Measurements from ENCODE around the gene TMEM72.

Gene TMEM72

DNA sequence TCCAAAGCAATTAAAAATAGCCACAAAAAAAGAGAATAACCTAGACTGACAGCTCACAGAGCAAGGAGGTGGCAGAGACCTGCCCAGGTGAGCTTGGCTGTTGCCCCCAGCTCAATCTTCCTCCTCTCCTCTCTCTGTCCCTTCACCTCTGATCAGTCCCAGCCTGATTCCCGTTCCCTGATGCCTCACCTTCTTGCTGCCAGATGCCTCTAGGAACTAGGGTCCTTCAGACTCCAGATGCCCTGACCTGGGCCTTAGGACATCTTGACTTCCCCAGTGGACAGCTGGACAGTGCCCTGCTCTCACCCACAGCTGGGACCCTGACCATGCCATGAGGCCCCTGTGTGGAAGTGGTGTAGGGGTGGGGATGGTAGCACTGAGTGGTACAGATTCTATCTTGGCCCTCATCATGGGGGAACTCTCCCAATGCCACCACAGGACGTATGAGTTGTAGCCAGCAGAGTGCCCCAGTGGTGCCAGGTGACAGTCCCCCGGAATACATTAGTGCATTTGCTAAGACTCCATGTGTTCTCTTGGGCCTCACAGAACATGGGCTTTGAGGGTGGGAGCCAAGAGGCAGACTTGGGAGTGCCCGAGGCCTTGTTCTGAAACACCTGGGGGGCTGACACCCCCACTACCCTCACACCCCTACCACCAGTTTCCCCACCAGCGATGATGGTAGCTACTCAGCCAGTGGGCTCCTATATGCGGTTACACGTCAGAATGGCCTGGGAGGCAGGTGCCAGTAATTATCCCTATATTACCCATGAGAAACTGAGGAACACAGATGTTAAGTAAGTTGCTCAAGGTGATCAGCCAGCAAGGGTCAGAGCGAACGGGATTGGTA lies 65.4 kb downstream of the TMEM72 start:
- H3K27me3 ChIP-seq (ENCODE audit: insufficient read depth, low read length, poor library complexity, severe bottlenecking) = no peaks in the 10 kb centered on the region
- H2AFZ ChIP-seq (ENCODE audit: low read length) = no peak overlapping the region
- H3K4me1 ChIP-seq (ENCODE audit: insufficient read depth, low read length, poor library complexity, severe bottlenecking) = peaks cover 51% of the 10 kb centered on the region
- H3K9ac ChIP-seq (ENCODE audit: low read depth, low read length, poor library complexity, severe bottlenecking) = no peak overlapping the region
- H3K4me2 ChIP-seq (ENCODE audit: low read depth, low read length, poor library complexity, severe bottlenecking) = peak overlapping the region; percentile 62
- H3K4me3 ChIP-seq (ENCODE audit: low read length, poor library complexity, severe bottlenecking) = no peak overlapping the region
- no peaks in the 10 kb centered on the region for H3K36me3 ChIP-seq (ENCODE audit: insufficient read depth, low read length)
- no peaks in the 10 kb centered on the region for H3K9me3 ChIP-seq (ENCODE audit: insufficient read depth, low read depth, low read length)
- no peaks in the 10 kb centered on the region for H4K20me1 ChIP-seq (ENCODE audit: insufficient read depth, low read length, poor library complexity, severe bottlenecking)
- no peaks in the 10 kb centered on the region for H3K9me2 ChIP-seq (replicated peaks; ENCODE audit: low read depth, low read length)
- no peaks in the 10 kb centered on the region for H3K79me2 ChIP-seq (ENCODE audit: insufficient read depth, low read length)
- TF ChIP-seq EZH2phosphoT487 (IDR thresholded peaks at IDR 0.05; ENCODE audit: borderline replicate concordance) = no peak
- TF ChIP-seq, protein P1, sequence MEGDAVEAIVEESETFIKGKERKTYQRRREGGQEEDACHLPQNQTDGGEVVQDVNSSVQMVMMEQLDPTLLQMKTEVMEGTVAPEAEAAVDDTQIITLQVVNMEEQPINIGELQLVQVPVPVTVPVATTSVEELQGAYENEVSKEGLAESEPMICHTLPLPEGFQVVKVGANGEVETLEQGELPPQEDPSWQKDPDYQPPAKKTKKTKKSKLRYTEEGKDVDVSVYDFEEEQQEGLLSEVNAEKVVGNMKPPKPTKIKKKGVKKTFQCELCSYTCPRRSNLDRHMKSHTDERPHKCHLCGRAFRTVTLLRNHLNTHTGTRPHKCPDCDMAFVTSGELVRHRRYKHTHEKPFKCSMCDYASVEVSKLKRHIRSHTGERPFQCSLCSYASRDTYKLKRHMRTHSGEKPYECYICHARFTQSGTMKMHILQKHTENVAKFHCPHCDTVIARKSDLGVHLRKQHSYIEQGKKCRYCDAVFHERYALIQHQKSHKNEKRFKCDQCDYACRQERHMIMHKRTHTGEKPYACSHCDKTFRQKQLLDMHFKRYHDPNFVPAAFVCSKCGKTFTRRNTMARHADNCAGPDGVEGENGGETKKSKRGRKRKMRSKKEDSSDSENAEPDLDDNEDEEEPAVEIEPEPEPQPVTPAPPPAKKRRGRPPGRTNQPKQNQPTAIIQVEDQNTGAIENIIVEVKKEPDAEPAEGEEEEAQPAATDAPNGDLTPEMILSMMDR (conservative IDR thresholded peaks at IDR 0.05; ENCODE audit: low read length) = no peak
- H3F3A ChIP-seq (ENCODE audit: low read depth) = no peaks in the 10 kb centered on the region

DNA sequence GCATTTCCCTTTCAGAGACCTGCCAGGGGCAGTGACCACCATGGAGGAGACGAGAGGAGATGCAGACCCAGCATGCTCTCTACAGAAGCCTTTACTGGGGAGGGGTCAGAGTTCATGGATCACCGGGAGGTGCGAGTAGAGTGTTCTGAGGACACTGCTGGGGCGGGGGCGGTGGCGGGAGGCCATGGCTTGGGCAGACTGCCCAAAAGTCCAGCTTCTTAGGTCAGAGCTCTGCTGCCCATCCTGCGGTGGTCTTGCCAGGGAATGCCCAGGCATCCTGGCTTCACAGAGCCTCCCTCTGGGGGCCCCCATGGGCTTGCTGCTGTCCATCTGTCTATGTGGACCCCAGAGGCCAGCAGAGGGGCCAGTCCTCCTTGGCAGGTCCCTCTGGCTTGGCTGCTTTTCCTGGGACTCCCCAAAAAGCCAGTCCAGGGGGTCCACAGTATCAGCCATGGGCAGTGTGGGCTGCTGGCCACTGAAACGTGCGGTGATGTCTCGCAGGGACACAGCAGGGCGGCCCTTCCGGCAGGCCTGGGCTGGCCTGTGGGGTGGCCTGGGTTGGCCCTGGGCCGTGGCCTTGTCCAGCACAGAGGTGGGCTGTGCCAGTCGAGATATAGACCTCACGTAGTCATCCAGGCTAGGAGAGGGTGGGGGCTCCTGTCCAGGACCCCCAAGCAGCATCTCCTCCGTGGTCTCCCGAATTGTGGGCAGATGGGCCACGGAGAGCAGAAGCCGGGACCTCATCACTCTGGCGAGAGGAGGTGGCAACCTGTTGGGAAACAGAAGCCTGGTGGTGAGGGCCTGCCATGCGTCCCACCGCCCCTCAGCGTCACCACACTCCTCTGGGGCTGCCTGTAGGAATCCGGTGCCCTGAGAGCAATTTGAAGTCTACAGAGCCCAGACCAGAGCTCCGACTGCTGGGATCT lies 66.4 kb downstream of the TMEM72 start:
- no peaks in the 10 kb centered on the region for H3F3A ChIP-seq (ENCODE audit: low read depth)
- peaks cover 54% of the 10 kb centered on the region for H3K4me1 ChIP-seq (ENCODE audit: insufficient read depth, low read length, poor library complexity, severe bottlenecking)
- no peaks in the 10 kb centered on the region for H3K79me2 ChIP-seq (ENCODE audit: insufficient read depth, low read length)
- H3K9ac ChIP-seq (ENCODE audit: low read depth, low read length, poor library complexity, severe bottlenecking) = peak overlapping the region; percentile 54
- no peaks in the 10 kb centered on the region for H4K20me1 ChIP-seq (ENCODE audit: insufficient read depth, low read length, poor library complexity, severe bottlenecking)
- no peaks in the 10 kb centered on the region for H3K27me3 ChIP-seq (ENCODE audit: insufficient read depth, low read length, poor library complexity, severe bottlenecking)
- peak overlapping the region; percentile 58 for H3K4me2 ChIP-seq (ENCODE audit: low read depth, low read length, poor library complexity, severe bottlenecking)
- no peak for TF ChIP-seq EZH2phosphoT487 (IDR thresholded peaks at IDR 0.05; ENCODE audit: borderline replicate concordance)
- TF ChIP-seq, protein P1 (conservative IDR thresholded peaks at IDR 0.05; ENCODE audit: low read length) = no peak
- H3K36me3 ChIP-seq (ENCODE audit: insufficient read depth, low read length) = no peaks in the 10 kb centered on the region
- H3K9me3 ChIP-seq (ENCODE audit: insufficient read depth, low read depth, low read length) = no peaks in the 10 kb centered on the region
- no peaks in the 10 kb centered on the region for H3K9me2 ChIP-seq (replicated peaks; ENCODE audit: low read depth, low read length)
- no peak overlapping the region for H2AFZ ChIP-seq (ENCODE audit: low read length)
- H3K4me3 ChIP-seq (ENCODE audit: low read length, poor library complexity, severe bottlenecking) = peak overlapping the region; percentile 56

DNA sequence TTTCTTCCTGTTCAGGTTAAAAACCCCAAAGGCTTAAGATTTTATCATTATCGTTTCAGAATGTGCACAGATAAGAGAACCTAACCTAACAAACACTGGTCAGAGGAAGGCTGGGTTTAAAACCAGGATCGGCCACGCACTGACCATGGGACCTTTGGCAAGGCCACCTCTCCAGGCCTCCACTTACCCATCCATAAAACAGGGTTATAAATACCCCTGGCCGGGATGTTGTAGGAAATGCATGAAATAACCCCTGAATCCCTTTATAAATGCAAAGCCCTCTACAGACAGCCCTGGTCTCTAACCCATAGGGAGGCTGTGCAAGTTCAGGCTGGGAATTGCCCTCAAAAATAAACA lies 67.1 kb downstream of the TMEM72 start:
- H3K9me2 ChIP-seq (replicated peaks; ENCODE audit: low read depth, low read length) = no peaks in the 10 kb centered on the region
- H3K4me3 ChIP-seq (ENCODE audit: low read length, poor library complexity, severe bottlenecking) = peak overlapping the region; percentile 56
- peaks cover 54% of the 10 kb centered on the region for H3K4me1 ChIP-seq (ENCODE audit: insufficient read depth, low read length, poor library complexity, severe bottlenecking)
- no peaks in the 10 kb centered on the region for H3K9me3 ChIP-seq (ENCODE audit: insufficient read depth, low read depth, low read length)
- no peak overlapping the region for H2AFZ ChIP-seq (ENCODE audit: low read length)
- no peaks in the 10 kb centered on the region for H3K27me3 ChIP-seq (ENCODE audit: insufficient read depth, low read length, poor library complexity, severe bottlenecking)
- H3K9ac ChIP-seq (ENCODE audit: low read depth, low read length, poor library complexity, severe bottlenecking) = peak overlapping the region; percentile 54
- no peaks in the 10 kb centered on the region for H3K79me2 ChIP-seq (ENCODE audit: insufficient read depth, low read length)
- TF ChIP-seq, protein P1 (conservative IDR thresholded peaks at IDR 0.05; ENCODE audit: low read length) = no peak
- no peak for TF ChIP-seq EZH2phosphoT487 (IDR thresholded peaks at IDR 0.05; ENCODE audit: borderline replicate concordance)
- H3K4me2 ChIP-seq (ENCODE audit: low read depth, low read length, poor library complexity, severe bottlenecking) = peak overlapping the region; percentile 58
- H3K36me3 ChIP-seq (ENCODE audit: insufficient read depth, low read length) = no peaks in the 10 kb centered on the region
- no peaks in the 10 kb centered on the region for H4K20me1 ChIP-seq (ENCODE audit: insufficient read depth, low read length, poor library complexity, severe bottlenecking)
- no peaks in the 10 kb centered on the region for H3F3A ChIP-seq (ENCODE audit: low read depth)
